GM12891 (cell line): ENCODE results near the gene ATP6V1C2.

Source experiments
- PAX5 ChIP-seq: IDR thresholded peaks from 2 replicates; pipeline ENCODE4 v1.6.1; 2011; ENCODE audit warnings: low read length, moderate library complexity, mild to moderate bottlenecking; ENCODE audit not compliant: insufficient read depth, severe bottlenecking
- POLR2A ChIP-seq: IDR thresholded peaks from 2 replicates; pipeline ENCODE4 v1.6.1; 2011; ENCODE audit warnings: low read depth, low read length, control low read depth
- POLR2AphosphoS5 ChIP-seq: IDR thresholded peaks from 2 replicates; pipeline ENCODE4 v1.6.1; 2011; ENCODE audit warnings: low read depth, low read length, control low read depth
- POU2F2 ChIP-seq: IDR thresholded peaks from 2 replicates; pipeline ENCODE4 v1.6.1; 2011; ENCODE audit warnings: low read depth, mild to moderate bottlenecking, control low read depth, low read length, moderate library complexity
- SPI1 ChIP-seq: IDR thresholded peaks from 2 replicates; pipeline ENCODE4 v1.6.1; 2011; ENCODE audit warnings: low read depth, low read length, control low read depth
- TAF1 ChIP-seq: IDR thresholded peaks from 2 replicates; pipeline ENCODE4 v1.6.1; 2011; ENCODE audit warnings: low read depth, low read length, control low read depth

- no peak for TF ChIP-seq POLR2A
- no peak for TF ChIP-seq PAX5
- no peak for TF ChIP-seq POLR2AphosphoS5
- TF ChIP-seq SPI1 = no peak
- TF ChIP-seq TAF1 = no peak
- TF ChIP-seq POU2F2 = no peak
Observed at GRCh38 chr2:10778724-10779115, 57.3 kb downstream of the ATP6V1C2 start.
